Measurements from ENCODE around the gene ANGPTL1. TPM values are rescaled to one million over a fixed set of nuclear protein-coding genes. Genes with fewer than 3 reads are reported as not detected.

ANGPTL1 gene
- total RNA-seq, 2 donors from 2014 or later: 14.3 to 19.0 TPM

Other genes starting within 250 kb of the ANGPTL1 start
- 10 to 100 TPM in 1 of 2 donors, 1 to 10 TPM in 1; 9.6 to 17.6 TPM for gene RALGPS2, start 145.8 kb downstream of the ANGPTL1 start, total RNA-seq
- gene FAM20B, start 154.8 kb upstream of the ANGPTL1 start, total RNA-seq: 10 to 100 TPM; 55.8 to 62.3 TPM
- gene TOR3A, start 211.0 kb upstream of the ANGPTL1 start, total RNA-seq: 10 to 100 TPM; 12.7 to 12.9 TPM

Measured in left cardiac atrium (tissue), 2 donors.